ENCODE data around the gene SYNGR3. TPM values are rescaled to one million over a fixed set of nuclear protein-coding genes. Genes with fewer than 3 reads are reported as not detected.

SYNGR3 gene
- total RNA-seq, 4 donors from 2014 or later, result 2.7 to 4.8 (median 2.9) TPM; not detected in 1

DNA sequence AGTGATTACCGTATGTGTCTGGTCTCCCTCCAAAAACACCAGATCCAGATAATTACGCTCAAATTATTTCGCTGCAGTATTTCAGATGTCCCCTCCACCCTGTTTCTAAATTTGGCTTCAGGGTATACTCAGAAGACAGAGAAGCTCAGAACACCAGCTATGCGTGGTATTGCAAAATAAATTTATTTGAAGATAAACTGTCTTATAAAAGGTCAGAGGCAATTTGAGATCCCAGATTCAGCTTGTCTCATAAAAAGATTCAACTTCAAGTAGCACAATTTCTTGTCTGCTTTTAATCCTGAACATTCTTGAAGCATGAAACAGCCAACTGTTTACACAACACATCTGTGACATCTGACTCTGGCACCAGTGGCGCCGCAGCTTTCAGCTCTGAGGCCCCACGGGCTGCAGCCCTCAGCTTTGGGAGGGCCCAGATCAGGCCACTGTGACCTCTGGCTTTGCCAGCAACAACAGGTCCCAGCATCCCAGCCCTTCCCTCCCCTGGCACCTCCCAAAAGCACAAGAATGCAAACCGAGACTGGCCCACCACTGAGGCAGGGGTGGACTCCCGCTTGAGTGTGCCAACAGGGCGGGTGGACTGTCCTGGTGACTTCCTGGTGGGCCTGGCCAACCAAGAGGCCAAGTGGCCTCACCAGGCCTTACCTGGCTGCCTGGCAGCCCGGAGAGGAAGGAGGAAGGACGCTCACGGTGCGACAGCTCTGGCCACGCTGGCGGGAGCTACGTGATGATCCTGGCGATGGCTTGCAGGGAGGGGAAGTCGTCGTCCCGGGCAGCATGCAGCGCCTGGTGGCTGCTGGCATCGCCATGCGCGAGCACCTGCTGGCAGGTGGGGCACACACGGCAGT lies 8.0 kb downstream of the SYNGR3 start:
- H3K27me3 ChIP-seq, result no peaks in the 10 kb centered on the region
- in situ Hi-C loops (cut with MboI; ENCODE audit: low pct_ligation_motif_present in 1 of 4, low pct_unique_long_range_greater_than_20kb in 1 of 4, low sequenced_read_pairs in 3 of 4) (no loop called here), intact Hi-C loops (cut with DNase I; ENCODE audit: low total_unique reads) (no loop called here)
- H3K36me3 ChIP-seq, result peaks cover 0 to 45% (median 28%) of the 10 kb centered on the region in 4 donors
- peak overlapping the region in 3 of 4 donors; percentile 25 to 67 (median 32) for H3K27ac ChIP-seq
- TF ChIP-seq EP300 (IDR thresholded peaks at IDR 0.05; ENCODE audit: low read depth), result no peak
- TF ChIP-seq POLR2AphosphoS5 (IDR thresholded peaks at IDR 0.05), result no peak
- TF ChIP-seq CTCF (IDR thresholded peaks at IDR 0.05), result no peak
- TF ChIP-seq POLR2A (IDR thresholded peaks at IDR 0.05), result no peak
- DNase-seq, result no peak
- H3K4me3 ChIP-seq, result no peak overlapping the region
- H3K4me1 ChIP-seq, result no peaks in the 10 kb centered on the region
- H3K9me3 ChIP-seq, result no peaks in the 10 kb centered on the region
- 67 to 86% methylated on average over 4 to 23 of the region's 26 CpGs for WGBS, 2 donors (ENCODE audit: low coverage in 1 of 2)

GRCh38 chr16:1998360-1998835 lies 8.6 kb downstream of the SYNGR3 start:
- TF ChIP-seq CTCF (IDR thresholded peaks at IDR 0.05) (no peak), POLR2A (IDR thresholded peaks at IDR 0.05) (no peak), POLR2AphosphoS5 (IDR thresholded peaks at IDR 0.05) (no peak), EP300 (IDR thresholded peaks at IDR 0.05; ENCODE audit: low read depth) (no peak)
- in situ Hi-C loops (cut with MboI; ENCODE audit: low pct_ligation_motif_present in 1 of 4, low pct_unique_long_range_greater_than_20kb in 1 of 4, low sequenced_read_pairs in 3 of 4), result no loop called here
- no peak for DNase-seq
- WGBS, 2 donors (ENCODE audit: low coverage in 1 of 2), result 94% methylated on average over 27 of the region's 27 CpGs; no CpG with 5 or more reads in 1 of the 2 donors
- intact Hi-C loops (cut with DNase I; ENCODE audit: low total_unique reads), result no loop called here
- H3K36me3 ChIP-seq, result peaks cover 0 to 45% (median 28%) of the 10 kb centered on the region in 4 donors
- no peak overlapping the region for H3K4me3 ChIP-seq
- H3K27ac ChIP-seq, result peak overlapping the region in 1 of 4 donors; percentile 57
- no peaks in the 10 kb centered on the region for H3K9me3 ChIP-seq
- peaks cover 0 to under 1% (median 0%) of the 10 kb centered on the region in 4 donors for H3K4me1 ChIP-seq
- H3K27me3 ChIP-seq, result no peaks in the 10 kb centered on the region

DNA sequence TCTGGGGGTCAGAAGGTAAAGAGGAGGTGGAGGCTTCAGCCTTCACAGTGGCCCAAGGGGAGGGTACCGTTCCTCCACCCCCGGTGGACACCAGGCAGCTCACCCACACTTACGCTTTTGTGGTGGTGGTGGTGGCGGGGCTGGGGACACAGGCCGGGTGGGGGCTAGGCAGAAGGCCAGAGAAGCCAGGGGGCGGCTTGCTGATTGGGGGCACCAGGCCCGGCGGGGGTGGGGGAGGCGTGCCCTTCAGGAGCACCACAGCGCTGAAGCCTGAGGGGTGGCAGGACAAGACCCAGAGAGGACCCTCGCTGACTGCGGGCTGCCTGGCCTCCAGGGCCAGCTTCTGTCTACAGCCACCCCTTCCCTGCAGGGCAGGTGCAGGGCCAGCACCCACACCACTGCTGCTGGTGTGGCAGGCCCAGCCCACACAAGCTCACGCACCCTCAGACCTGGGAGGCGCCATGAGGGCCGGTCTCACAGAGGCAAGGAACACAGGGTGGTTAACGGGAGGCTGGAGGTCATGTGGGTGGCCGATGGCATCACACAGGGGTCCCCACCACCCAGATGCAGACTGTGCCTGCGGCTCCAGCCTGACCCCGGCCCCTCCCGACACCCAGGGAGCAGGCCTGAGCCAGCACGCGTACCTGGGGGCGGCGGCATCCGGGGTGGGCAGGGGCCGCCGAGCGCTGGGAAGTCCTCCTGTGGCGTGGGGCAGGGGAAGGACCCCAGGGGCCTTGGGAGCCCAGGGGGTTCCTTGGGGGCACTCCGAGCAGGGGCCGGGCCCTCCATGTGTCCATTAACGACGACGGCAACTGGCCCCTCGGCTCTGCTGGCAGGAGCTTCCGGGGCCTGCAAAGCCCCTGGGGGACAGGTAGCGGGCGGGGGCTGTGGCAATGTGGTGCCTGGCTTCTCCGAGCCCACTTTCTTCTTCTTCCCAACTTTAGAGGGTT lies 9.4 kb downstream of the SYNGR3 start:
- TF ChIP-seq POLR2AphosphoS5 (IDR thresholded peaks at IDR 0.05) (no peak), CTCF (IDR thresholded peaks at IDR 0.05) (no peak), EP300 (IDR thresholded peaks at IDR 0.05; ENCODE audit: low read depth) (no peak), POLR2A (IDR thresholded peaks at IDR 0.05) (no peak)
- intact Hi-C loops (cut with DNase I; ENCODE audit: low total_unique reads), result no loop called here
- Histone ChIP-seq H3K9me3 (no peaks in the 10 kb centered on the region), H3K4me3 (no peak overlapping the region), H3K4me1 (peaks cover 6 to 7% (median 7%) of the 10 kb centered on the region in 4 donors), H3K27ac (no peak overlapping the region), H3K27me3 (no peaks in the 10 kb centered on the region), H3K36me3 (peaks cover 0 to 45% (median 28%) of the 10 kb centered on the region in 4 donors)
- no peak for DNase-seq
- in situ Hi-C loops (cut with MboI; ENCODE audit: low pct_ligation_motif_present in 1 of 4, low pct_unique_long_range_greater_than_20kb in 1 of 4, low sequenced_read_pairs in 3 of 4), result no loop called here
- 60 to 95% methylated on average over 1 to 35 of the region's 39 CpGs for WGBS, 2 donors (ENCODE audit: low coverage in 1 of 2)
